ENCODE data around the gene LYPD1. TPM values are rescaled to one million over a fixed set of nuclear protein-coding genes. Genes with fewer than 3 reads are reported as not detected.

LYPD1 gene
- total RNA-seq, 1 donor from 2014 or later, result 6.0 TPM

DNA sequence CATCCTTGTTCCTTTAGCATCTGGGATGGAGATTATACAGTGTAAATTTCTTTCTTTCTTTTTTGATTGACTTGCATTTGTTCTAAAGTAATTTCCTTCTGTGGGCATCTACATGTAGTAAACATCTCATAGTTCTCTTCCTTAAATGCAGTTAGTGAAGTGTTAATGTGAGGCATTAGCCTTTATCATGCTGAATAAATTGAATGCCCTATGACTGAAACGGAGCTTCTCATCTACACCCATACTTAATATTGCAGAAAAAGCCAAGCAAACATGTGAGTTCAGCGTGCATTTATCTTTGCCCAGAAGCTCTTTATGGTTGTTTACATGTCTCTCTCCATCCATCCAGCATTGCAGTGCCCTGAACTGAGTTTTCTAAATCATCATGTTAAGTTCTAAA, 58.3 kb downstream of the LYPD1 start:
- Histone ChIP-seq H3K79me2 (ENCODE audit: low read depth) (no peaks in the 10 kb centered on the region), H3K27ac (no peak overlapping the region), H3K27me3 (no peaks in the 10 kb centered on the region), H3K4me1 (no peaks in the 10 kb centered on the region), H3K9me3 (ENCODE audit: low read depth) (no peaks in the 10 kb centered on the region), H4K20me1 (ENCODE audit: low read depth) (no peaks in the 10 kb centered on the region), H3K9ac (no peak overlapping the region), H3K36me3 (no peaks in the 10 kb centered on the region), H3K4me3 (no peak overlapping the region), H2AFZ (replicated peaks) (no peak overlapping the region), H3F3A (ENCODE audit: low read depth) (no peaks in the 10 kb centered on the region), H3K4me2 (no peak overlapping the region)
- Mint-ChIP-seq H3K36me3 (no peaks in the 10 kb centered on the region), H3K4me3 (no peak overlapping the region), H3K4me1 (peaks cover 23% of the 10 kb centered on the region), H3K27ac (no peak overlapping the region), H3K27me3 (ENCODE audit: insufficient read depth, low read depth) (no peaks in the 10 kb centered on the region), H3K9me3 (peaks cover 4% of the 10 kb centered on the region)
- no peak for TF ChIP-seq EZH2phosphoT487 (IDR thresholded peaks at IDR 0.05)
- TF ChIP-seq, protein P1, sequence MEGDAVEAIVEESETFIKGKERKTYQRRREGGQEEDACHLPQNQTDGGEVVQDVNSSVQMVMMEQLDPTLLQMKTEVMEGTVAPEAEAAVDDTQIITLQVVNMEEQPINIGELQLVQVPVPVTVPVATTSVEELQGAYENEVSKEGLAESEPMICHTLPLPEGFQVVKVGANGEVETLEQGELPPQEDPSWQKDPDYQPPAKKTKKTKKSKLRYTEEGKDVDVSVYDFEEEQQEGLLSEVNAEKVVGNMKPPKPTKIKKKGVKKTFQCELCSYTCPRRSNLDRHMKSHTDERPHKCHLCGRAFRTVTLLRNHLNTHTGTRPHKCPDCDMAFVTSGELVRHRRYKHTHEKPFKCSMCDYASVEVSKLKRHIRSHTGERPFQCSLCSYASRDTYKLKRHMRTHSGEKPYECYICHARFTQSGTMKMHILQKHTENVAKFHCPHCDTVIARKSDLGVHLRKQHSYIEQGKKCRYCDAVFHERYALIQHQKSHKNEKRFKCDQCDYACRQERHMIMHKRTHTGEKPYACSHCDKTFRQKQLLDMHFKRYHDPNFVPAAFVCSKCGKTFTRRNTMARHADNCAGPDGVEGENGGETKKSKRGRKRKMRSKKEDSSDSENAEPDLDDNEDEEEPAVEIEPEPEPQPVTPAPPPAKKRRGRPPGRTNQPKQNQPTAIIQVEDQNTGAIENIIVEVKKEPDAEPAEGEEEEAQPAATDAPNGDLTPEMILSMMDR (IDR thresholded peaks at IDR 0.05), result no peak
- TF ChIP-seq EZH2 (IDR thresholded peaks at IDR 0.05), result no peak
- no peak for DNase-seq (ENCODE audit: low spot score)

DNA sequence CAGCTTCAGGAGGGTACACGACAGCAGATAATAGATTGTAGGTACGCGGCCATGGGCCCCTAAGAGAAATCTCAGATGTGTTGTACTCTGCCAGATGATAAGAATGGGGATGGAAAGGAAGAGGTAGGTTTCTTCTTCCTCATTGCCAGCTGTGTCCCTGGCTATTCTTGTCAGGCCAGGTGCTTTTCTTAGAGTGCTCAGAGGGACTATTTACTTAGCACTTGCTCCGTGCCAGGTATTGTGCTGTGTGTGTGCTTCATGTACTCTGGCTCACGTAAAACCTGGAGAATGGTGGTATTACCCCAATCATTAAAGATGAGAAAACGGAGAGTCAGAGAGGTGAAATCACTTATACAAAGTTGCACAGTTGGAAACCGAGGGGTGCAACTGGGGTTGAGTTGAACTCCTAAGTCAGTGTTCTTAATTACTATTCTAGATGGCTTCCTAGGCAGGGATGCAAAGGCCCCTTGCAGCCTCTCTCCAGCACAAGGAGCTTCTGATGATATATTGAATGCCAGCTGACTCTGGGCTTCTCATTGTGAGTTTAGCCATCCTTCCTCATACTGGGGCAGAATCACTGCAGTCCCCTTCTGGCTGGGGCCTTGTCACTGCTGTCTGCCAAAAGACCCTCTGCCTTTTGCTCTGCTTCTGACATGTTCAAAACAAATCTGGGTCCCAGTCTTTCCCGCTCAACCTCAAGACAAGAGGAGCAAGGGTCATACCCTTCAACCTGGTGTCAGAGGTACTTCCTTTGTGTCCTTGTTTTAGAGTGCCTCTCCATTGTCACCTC, 60.7 kb downstream of the LYPD1 start:
- H3K9me3 Mint-ChIP-seq, result peaks cover 2% of the 10 kb centered on the region
- DNase-seq (ENCODE audit: low spot score), result no peak
- peaks cover 32% of the 10 kb centered on the region for H3K4me1 Mint-ChIP-seq
- no peaks in the 10 kb centered on the region for H4K20me1 ChIP-seq (ENCODE audit: low read depth)
- TF ChIP-seq, protein P1 (IDR thresholded peaks at IDR 0.05), result no peak
- TF ChIP-seq EZH2 (IDR thresholded peaks at IDR 0.05), result no peak
- no peak for TF ChIP-seq EZH2phosphoT487 (IDR thresholded peaks at IDR 0.05)
- H3K36me3 ChIP-seq, result no peaks in the 10 kb centered on the region
- H3K79me2 ChIP-seq (ENCODE audit: low read depth), result no peaks in the 10 kb centered on the region
- H3K27me3 Mint-ChIP-seq (ENCODE audit: insufficient read depth, low read depth), result no peaks in the 10 kb centered on the region
- H3K4me1 ChIP-seq, result no peaks in the 10 kb centered on the region
- H3K27me3 ChIP-seq, result no peaks in the 10 kb centered on the region
- no peaks in the 10 kb centered on the region for H3F3A ChIP-seq (ENCODE audit: low read depth)
- no peak overlapping the region for H3K4me2 ChIP-seq
- H3K4me3 Mint-ChIP-seq, result no peak overlapping the region
- H3K27ac Mint-ChIP-seq, result peak overlapping the region; percentile 52
- H3K4me3 ChIP-seq, result no peak overlapping the region
- no peak overlapping the region for H3K27ac ChIP-seq
- H3K9me3 ChIP-seq (ENCODE audit: low read depth), result no peaks in the 10 kb centered on the region
- H2AFZ ChIP-seq (replicated peaks), result no peak overlapping the region
- no peak overlapping the region for H3K9ac ChIP-seq
- no peaks in the 10 kb centered on the region for H3K36me3 Mint-ChIP-seq

DNA sequence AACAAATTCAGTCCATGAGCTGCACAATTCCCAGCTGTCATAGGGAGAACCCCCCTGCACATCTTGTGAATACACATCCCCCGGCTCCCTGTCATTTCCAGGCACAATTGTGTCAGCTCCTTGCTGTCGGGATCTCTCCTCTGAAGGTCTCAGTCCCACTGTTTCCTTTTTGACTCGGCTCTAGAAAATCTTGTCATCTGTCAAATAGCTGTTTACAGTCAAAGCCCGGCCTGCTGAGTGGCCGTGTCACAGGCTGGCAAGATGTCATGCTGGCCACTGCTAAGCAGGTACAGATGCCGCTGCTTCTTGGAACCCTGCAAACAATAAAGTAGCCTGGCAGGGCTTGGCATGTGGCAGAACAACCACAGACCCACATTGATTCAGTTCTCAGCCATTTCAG, 61.7 kb downstream of the LYPD1 start:
- Mint-ChIP-seq H3K36me3 (no peaks in the 10 kb centered on the region), H3K27me3 (ENCODE audit: insufficient read depth, low read depth) (no peaks in the 10 kb centered on the region), H3K4me3 (no peak overlapping the region), H3K9me3 (peaks cover 2% of the 10 kb centered on the region), H3K4me1 (peaks cover 32% of the 10 kb centered on the region), H3K27ac (no peak overlapping the region)
- no peak overlapping the region for H2AFZ ChIP-seq (replicated peaks)
- no peaks in the 10 kb centered on the region for H4K20me1 ChIP-seq (ENCODE audit: low read depth)
- no peaks in the 10 kb centered on the region for H3K4me1 ChIP-seq
- H3K4me3 ChIP-seq, result no peak overlapping the region
- H3K27me3 ChIP-seq, result no peaks in the 10 kb centered on the region
- no peak for TF ChIP-seq EZH2 (IDR thresholded peaks at IDR 0.05)
- TF ChIP-seq EZH2phosphoT487 (IDR thresholded peaks at IDR 0.05), result no peak
- TF ChIP-seq, protein P1 (IDR thresholded peaks at IDR 0.05), result no peak
- H3K79me2 ChIP-seq (ENCODE audit: low read depth), result no peaks in the 10 kb centered on the region
- no peaks in the 10 kb centered on the region for H3F3A ChIP-seq (ENCODE audit: low read depth)
- H3K9me3 ChIP-seq (ENCODE audit: low read depth), result no peaks in the 10 kb centered on the region
- no peak overlapping the region for H3K4me2 ChIP-seq
- no peak for DNase-seq (ENCODE audit: low spot score)
- H3K27ac ChIP-seq, result no peak overlapping the region
- H3K36me3 ChIP-seq, result no peaks in the 10 kb centered on the region
- H3K9ac ChIP-seq, result no peak overlapping the region

Measured in neural progenitor cell (in vitro differentiated cells).